ENCODE data around the gene TNIK.

The TNIK gene

DNA sequence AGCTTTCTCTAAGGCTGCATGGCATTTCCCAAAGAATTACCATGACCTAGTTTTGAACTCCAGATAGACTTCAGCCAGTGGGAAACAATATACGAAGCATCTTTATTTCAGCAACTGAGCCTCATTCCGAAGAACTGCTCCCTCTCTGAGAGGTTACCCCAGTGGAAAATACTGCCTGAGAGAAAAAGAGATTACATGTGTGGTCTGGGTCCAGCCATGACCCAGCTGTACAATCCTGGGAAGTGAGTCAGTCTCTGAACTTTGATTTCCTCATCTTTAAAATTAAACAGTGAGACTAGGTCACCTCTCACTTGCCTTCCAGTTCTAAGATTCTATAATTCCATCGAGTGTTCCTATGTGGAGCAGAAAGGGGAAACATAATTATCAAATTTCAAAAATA, 42.4 kb downstream of the TNIK start:
- TF ChIP-seq, protein P1, sequence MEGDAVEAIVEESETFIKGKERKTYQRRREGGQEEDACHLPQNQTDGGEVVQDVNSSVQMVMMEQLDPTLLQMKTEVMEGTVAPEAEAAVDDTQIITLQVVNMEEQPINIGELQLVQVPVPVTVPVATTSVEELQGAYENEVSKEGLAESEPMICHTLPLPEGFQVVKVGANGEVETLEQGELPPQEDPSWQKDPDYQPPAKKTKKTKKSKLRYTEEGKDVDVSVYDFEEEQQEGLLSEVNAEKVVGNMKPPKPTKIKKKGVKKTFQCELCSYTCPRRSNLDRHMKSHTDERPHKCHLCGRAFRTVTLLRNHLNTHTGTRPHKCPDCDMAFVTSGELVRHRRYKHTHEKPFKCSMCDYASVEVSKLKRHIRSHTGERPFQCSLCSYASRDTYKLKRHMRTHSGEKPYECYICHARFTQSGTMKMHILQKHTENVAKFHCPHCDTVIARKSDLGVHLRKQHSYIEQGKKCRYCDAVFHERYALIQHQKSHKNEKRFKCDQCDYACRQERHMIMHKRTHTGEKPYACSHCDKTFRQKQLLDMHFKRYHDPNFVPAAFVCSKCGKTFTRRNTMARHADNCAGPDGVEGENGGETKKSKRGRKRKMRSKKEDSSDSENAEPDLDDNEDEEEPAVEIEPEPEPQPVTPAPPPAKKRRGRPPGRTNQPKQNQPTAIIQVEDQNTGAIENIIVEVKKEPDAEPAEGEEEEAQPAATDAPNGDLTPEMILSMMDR (IDR thresholded peaks at IDR 0.05; ENCODE audit: low read depth, low read length), result no peak
- H3K4me3 ChIP-seq (ENCODE audit: low read depth, low read length), result no peak overlapping the region

DNA sequence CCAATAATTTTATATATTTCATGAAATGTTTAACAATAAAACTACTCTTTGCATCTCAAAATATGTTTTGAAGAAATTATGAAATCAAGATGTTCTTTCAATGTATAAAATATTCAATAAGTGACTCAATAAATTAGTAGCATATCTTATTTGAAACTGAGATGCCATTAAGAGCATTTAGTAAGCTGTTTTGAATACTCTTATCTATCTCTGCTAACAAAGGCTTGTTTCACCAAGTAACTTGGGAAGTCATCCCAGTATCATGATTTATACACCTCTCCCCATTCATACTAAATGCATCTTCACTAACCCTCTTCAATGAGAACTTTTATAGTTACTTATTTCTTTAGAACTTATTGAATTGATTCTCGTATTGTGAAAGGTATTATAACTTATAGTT, 43.1 kb downstream of the TNIK start:
- H3K4me3 ChIP-seq (ENCODE audit: low read depth, low read length), result no peak overlapping the region
- TF ChIP-seq, protein P1 (IDR thresholded peaks at IDR 0.05; ENCODE audit: low read depth, low read length), result no peak

DNA sequence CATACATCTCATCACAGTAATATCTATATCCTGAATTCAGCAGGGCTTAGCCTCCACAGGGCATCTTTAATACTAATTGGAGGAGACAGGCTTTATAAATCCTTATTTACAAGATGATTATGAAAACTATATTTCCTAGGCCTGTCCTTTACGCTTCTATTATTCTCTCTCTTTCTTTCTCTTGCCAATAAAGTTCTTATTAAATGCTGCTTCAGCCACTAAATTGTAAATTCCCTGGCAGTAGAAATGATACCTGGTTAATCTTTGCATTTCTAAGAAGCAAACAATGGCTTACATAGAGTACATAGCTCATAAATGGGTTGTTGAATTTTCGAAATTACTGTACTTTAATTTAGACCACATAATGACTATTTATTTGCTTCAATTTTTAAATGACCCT, 43.5 kb downstream of the TNIK start:
- TF ChIP-seq, protein P1 (IDR thresholded peaks at IDR 0.05; ENCODE audit: low read depth, low read length), result no peak
- no peak overlapping the region for H3K4me3 ChIP-seq (ENCODE audit: low read depth, low read length)

DNA sequence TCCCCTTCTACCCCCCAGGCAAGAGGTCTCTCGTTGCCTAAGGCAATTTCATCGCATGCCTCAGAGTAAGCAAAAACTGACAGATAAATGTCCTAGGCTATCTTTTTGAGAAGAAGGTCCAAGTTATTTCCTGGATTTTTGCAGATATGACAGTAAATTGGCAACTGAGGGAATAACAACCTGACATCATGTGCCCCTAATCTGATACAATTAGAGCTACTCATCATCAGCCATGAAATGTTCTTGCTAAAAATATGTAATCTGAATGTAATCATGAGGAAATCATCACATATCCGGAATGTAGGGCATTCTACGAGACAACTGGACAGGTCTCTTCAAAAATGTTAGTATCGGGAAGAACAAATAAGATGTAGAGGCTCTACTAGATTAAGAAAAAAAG, 44.1 kb downstream of the TNIK start:
- TF ChIP-seq, protein P1 (IDR thresholded peaks at IDR 0.05; ENCODE audit: low read depth, low read length), result no peak
- no peak overlapping the region for H3K4me3 ChIP-seq (ENCODE audit: low read depth, low read length)

DNA sequence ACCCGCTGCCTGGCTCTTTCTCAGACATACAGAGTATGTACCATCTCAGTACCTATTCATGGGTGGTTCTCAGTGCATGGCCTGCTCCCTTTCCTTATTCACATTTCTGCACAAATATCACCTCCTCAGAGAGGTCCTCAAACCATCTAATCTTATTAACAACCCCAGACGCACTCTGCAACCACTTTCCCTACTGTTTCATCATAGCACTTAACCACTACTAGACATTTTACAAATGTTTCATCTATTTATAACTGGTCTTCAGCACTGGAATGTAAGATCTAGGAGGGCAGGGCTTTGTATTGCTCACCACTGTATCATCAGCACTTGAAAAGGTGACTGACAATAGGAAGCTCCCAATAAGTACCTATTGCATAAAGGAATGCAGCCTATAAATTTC, 45.1 kb downstream of the TNIK start:
- no peak overlapping the region for H3K4me3 ChIP-seq (ENCODE audit: low read depth, low read length)
- TF ChIP-seq, protein P1 (IDR thresholded peaks at IDR 0.05; ENCODE audit: low read depth, low read length), result no peak

DNA sequence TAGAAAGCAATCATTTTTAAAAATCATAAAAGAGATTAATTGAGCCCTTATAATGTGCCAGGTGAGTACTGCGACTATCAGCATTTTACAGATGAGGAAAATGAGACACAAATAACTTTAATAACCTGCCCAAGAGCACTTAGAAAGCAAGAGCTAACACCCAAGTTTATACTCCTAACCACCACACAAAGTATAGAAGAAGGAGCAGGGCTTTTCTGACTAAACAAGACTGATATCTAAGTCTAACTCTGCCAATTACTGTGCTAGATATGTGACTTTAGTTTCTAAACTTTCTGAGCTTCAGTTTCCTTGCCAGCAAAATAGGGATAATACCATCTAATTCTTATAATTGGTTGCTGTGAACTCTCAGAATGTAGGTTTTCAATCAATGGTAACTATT, 47.7 kb downstream of the TNIK start:
- TF ChIP-seq, protein P1 (IDR thresholded peaks at IDR 0.05; ENCODE audit: low read depth, low read length), result no peak

DNA sequence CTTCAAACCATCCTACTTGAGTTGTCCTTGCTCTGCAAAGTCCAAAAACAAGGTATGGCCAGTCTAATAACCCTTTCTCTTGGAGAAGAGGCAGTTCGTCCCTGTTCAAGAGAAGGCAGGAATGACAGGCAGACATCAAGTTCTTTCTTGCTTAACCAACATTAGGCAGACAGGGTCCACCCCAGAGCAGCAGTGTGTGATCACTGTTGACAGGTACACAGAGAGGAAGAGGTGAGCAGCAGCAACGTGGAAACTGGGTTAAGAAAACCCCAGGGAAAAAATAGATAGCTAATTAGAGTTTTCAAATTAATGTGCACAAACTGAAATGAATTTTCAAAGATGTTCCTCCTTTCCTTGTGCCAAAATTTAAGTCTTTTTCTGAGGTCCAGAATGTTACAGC, 48.2 kb downstream of the TNIK start:
- TF ChIP-seq, protein P1 (IDR thresholded peaks at IDR 0.05; ENCODE audit: low read depth, low read length), result no peak

More for the DNA sequence above, 47.7 kb downstream of the TNIK start:
- no peak overlapping the region for H3K4me3 ChIP-seq (ENCODE audit: low read depth, low read length)

More for the DNA sequence above, 48.2 kb downstream of the TNIK start:
- no peak overlapping the region for H3K4me3 ChIP-seq (ENCODE audit: low read depth, low read length)

All from WI38 (cell line).